ENCODE results near the gene PPP1R16B.

- TF ChIP-seq CTCF (IDR thresholded peaks at IDR 0.05), result no peak
- no peak for TF ChIP-seq EP300 (IDR thresholded peaks at IDR 0.05; ENCODE audit: low read depth)
These were observed 23.9 kb downstream of the PPP1R16B start for GRCh38 chr20:38829296-38829875.

Measured in transverse colon (tissue), 3 donors.